HepG2 (cell line): ENCODE measurements around the gene KATNB1. TPM values are rescaled to one million over a fixed set of nuclear protein-coding genes. Genes with fewer than 3 reads are reported as not detected.

ENCODE experiments used
- ATAD3A ChIP-seq: sonication (generic); formaldehyde crosslinking; IDR thresholded peaks from 2 replicates; pipeline ENCODE4 v1.4.0; 2020; ENCODE audit warnings: missing genetic modification reagents
- DMAP1 ChIP-seq: IDR thresholded peaks from 2 replicates; pipeline ENCODE4 v1.6.1; 2016
- ETV5 ChIP-seq: IDR thresholded peaks from 2 replicates; pipeline ENCODE4 v1.6.1; 2018; ENCODE audit warnings: missing biosample characterization, missing genetic modification reagents, inconsistent platforms, borderline replicate concordance
- FUBP1 ChIP-seq: sonication (generic); formaldehyde crosslinking; IDR thresholded peaks from 2 replicates; pipeline ENCODE4 v1.5.1; 2020; ENCODE audit warnings: missing genetic modification reagents, mild to moderate bottlenecking, borderline replicate concordance
- HIC2 ChIP-seq: sonication (generic); formaldehyde crosslinking; IDR thresholded peaks from 2 replicates; pipeline ENCODE4 v1.9.0; 2022; ENCODE audit warnings: low read depth, missing genetic modification reagents
- IRF2 ChIP-seq: IDR thresholded peaks from 2 replicates; pipeline ENCODE4 v1.6.1; 2018; ENCODE audit warnings: missing genetic modification reagents, missing compliant biosample characterization
- MEIS2 ChIP-seq: sonication (generic); formaldehyde crosslinking; IDR thresholded peaks from 2 replicates; pipeline ENCODE4 v1.9.0; 2021; ENCODE audit warnings: mild to moderate bottlenecking, missing genetic modification reagents
- MTF1 ChIP-seq: sonication (generic); formaldehyde crosslinking; IDR thresholded peaks from 2 replicates; pipeline ENCODE4 v1.5.0; 2020; ENCODE audit warnings: missing genetic modification reagents
- REPIN1 ChIP-seq: sonication (generic); formaldehyde crosslinking; IDR thresholded peaks from 2 replicates; pipeline ENCODE4 v1.8.0; 2022; ENCODE audit warnings: missing genetic modification reagents, low read depth, mild to moderate bottlenecking, borderline replicate concordance
- SKI ChIP-seq: fragments of 450-650 bp; IDR thresholded peaks from one replicate; pipeline ENCODE4 v1.6.1; 2018; ENCODE audit warnings: mild to moderate bottlenecking; ENCODE audit not compliant: partially characterized antibody
- TMF1 ChIP-seq: sonication (generic); formaldehyde crosslinking; IDR thresholded peaks from 2 replicates; pipeline ENCODE4 v1.8.1; 2022; ENCODE audit warnings: low read depth, missing genetic modification reagents
- ZNF33B ChIP-seq: sonication (generic); formaldehyde crosslinking; IDR thresholded peaks from 2 replicates; pipeline ENCODE4 v1.5.1; 2020; ENCODE audit warnings: mild to moderate bottlenecking, missing genetic modification reagents
- ZNF343 ChIP-seq: sonication (generic); formaldehyde crosslinking; IDR thresholded peaks from 2 replicates; pipeline ENCODE4 v1.4.0; 2020; ENCODE audit warnings: mild to moderate bottlenecking, missing genetic modification reagents
- ZNF446 ChIP-seq: sonication (generic); formaldehyde crosslinking; IDR thresholded peaks from 2 replicates; pipeline ENCODE4 v1.5.0; 2020; ENCODE audit warnings: mild to moderate bottlenecking, missing genetic modification reagents
- ZNF556 ChIP-seq: sonication (generic); formaldehyde crosslinking; IDR thresholded peaks from 2 replicates; pipeline ENCODE4 v1.4.0; 2020; ENCODE audit warnings: mild to moderate bottlenecking, missing genetic modification reagents, borderline replicate concordance
- ZNF580 ChIP-seq: IDR thresholded peaks from 2 replicates; pipeline ENCODE4 v1.6.1; 2016; ENCODE audit warnings: low read depth, borderline replicate concordance
- ZNF704 ChIP-seq: sonication (generic); formaldehyde crosslinking; IDR thresholded peaks from 2 replicates; pipeline ENCODE4 v1.8.1; 2023; ENCODE audit warnings: mild to moderate bottlenecking, inconsistent platforms, moderate library complexity, missing genetic modification reagents, borderline replicate concordance
- ZNF75D ChIP-seq: sonication (generic); formaldehyde crosslinking; IDR thresholded peaks from 2 replicates; pipeline ENCODE4 v1.8.1; 2023; ENCODE audit warnings: missing genetic modification reagents, mild to moderate bottlenecking, borderline replicate concordance
- ZNF768 ChIP-seq: sonication (generic); formaldehyde crosslinking; IDR thresholded peaks from 2 replicates; pipeline ENCODE4 v1.4.0; 2020; ENCODE audit warnings: missing genetic modification reagents
- ZNF878 ChIP-seq: sonication (generic); formaldehyde crosslinking; IDR thresholded peaks from 2 replicates; pipeline ENCODE4 v1.8.1; 2023; ENCODE audit warnings: mild to moderate bottlenecking, missing genetic modification reagents, moderate library complexity
- ZNF879 ChIP-seq: sonication (generic); formaldehyde crosslinking; IDR thresholded peaks from 2 replicates; pipeline ENCODE4 v1.8.1; 2023; ENCODE audit warnings: missing genetic modification reagents
- polyA plus RNA-seq, 8 experiments: library from polyadenylated mRNA; depleted of rRNA in 3 of 8; stranded (reverse) in 7 of 8; unstranded in 1 of 8; fragments of >200 nt; fragmentation: Illumina TruSeq in 4 of 8; extraction: Trizol in 4 of 8; gene quantifications; 2 replicates each; pipeline versions ENCODE4 v1.2.1 to v1.2.3, GENCODE V29; 2011 to 2016; ENCODE audit warnings: low read depth in 4 of 8, missing spikeins in 1 of 8, mixed read lengths in 1 of 8; ENCODE audit not compliant: insufficient read depth in 1 of 8
- total RNA-seq, 5 experiments: library from RNA; depleted of rRNA; stranded (reverse); fragments of >200 nt; fragmentation: Illumina TruSeq; extraction: Trizol; gene quantifications; 2 replicates each; pipeline ENCODE4 v1.2.3, GENCODE V29; 2016; ENCODE audit warnings: low read depth in 1 of 5

Gene KATNB1
- total and polyA plus RNA-seq, 2 of the 13 experiments (the other 11 are each of a cell fraction or from before 2014, with no cell fraction given) = 31.5 to 43.5 TPM

- TF ChIP-seq ZNF879 (CRISPR knock-in tag) (no peak), HIC2 (no peak), ZNF343 (CRISPR knock-in tag) (0 out of 2 replicates have a peak, but pooled peaks have one; percentile 60), ZNF556 (CRISPR knock-in tag) (0 out of 2 replicates have a peak, but pooled peaks have one; percentile 66), ZNF878 (peak; percentile 57; the same call in 1 of the 2 replicates), REPIN1 (CRISPR knock-in tag) (0 out of 2 replicates have a peak, but pooled peaks have one; percentile 11), ETV5 (CRISPR knock-in tag) (peak; percentile 8; the same call in 1 of the 2 replicates), ZNF75D (CRISPR knock-in tag) (peak; percentile 22; the same call in 1 of the 2 replicates), MTF1 (CRISPR knock-in tag) (no peak), ZNF768 (CRISPR knock-in tag) (peak; percentile 34; the same call in 1 of the 2 replicates), ZNF580 (CRISPR knock-in tag) (no peak), FUBP1 (CRISPR knock-in tag) (no peak), SKI (no peak), ATAD3A (CRISPR knock-in tag) (0 out of 2 replicates have a peak, but pooled peaks have one; percentile 30), TMF1 (CRISPR knock-in tag) (peak; percentile 72; the same call in 1 of the 2 replicates), ZNF704 (CRISPR knock-in tag) (0 out of 2 replicates have a peak, but pooled peaks have one; percentile 6), IRF2 (CRISPR knock-in tag) (peak; percentile 7; the same call in 1 of the 2 replicates), DMAP1 (CRISPR knock-in tag) (peak; percentile 53; the same call in 1 of the 2 replicates), ZNF33B (CRISPR knock-in tag) (peak; percentile 50; the same call in 1 of the 2 replicates), ZNF446 (CRISPR knock-in tag) (peak; percentile 51; the same call in 1 of the 2 replicates), MEIS2 (CRISPR knock-in tag) (peak; percentile 56; the same call in 1 of the 2 replicates)
Observed at GRCh38 chr16:57803134-57803990, 67.8 kb downstream of the KATNB1 start (continued).
